GM21381 (cell line): ENCODE data around the gene TMEM8B.

ENCODE experiments used
- ATAC-seq: cut with Tn5 transposase; IDR thresholded peaks from one replicate; pipeline ENCODE4 v1.9.1; 2021; ENCODE audit warnings: mild to moderate bottlenecking, moderate library complexity; ENCODE audit not compliant: unreplicated experiment

The TMEM8B gene

DNA sequence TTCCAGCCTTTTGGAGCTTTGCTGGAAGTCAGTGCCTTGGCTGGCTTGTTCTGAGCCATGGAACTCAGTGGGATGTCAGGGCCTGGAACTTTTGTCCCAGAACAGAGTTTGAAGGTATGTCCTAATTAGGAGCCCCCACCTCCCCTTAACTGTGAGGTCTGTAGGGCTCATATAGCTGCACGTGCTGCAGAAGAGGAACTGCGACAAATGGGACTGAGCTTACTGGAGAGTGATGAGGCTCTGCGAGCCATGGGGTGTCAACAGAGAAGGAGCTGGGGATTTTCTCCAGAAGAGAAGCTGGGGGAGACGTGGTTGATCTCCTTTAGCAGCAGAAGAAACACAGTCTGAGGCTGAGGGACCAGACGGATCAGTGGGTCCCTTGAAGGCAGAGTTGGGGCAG is 10.9 kb downstream of the TMEM8B start:
- no peak for ATAC-seq

DNA sequence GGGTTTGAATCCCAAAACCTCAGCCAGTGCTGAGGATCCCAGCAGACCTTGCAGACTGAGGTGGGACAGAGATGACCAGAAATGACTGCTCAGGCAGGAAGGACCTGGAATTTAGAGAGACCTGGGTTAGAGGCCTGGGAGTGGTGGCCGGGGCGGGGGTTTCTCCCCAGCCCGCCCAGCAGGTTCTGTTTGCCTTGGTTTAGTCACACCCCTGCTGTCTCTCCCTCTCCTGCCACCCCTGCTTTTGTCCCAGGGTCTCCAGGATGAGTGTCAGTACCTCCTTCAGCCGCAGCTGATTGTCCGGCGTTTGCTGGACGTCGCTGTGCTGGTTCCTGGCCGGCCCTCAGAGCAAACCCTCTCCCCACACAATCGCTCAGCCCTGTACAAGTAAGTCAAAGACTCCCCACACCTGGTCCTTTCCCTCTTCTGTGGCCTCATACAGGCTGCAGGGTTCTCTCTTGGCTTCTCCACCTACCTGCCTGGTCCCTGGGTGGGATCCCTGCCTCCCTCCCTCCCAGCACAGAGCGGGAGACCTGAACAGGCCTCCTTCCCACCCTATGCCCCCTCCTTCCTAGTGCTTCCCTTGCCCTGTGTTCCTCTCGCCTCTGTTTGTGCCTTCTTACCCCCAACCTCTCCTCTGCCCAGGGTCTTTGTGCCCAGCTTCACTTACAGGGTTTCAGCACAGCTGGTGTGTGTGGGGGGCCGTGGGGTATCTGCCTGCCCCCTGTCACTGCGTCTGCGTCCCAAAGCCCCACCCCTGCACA is 12.0 kb downstream of the TMEM8B start:
- ATAC-seq, result no peak

DNA sequence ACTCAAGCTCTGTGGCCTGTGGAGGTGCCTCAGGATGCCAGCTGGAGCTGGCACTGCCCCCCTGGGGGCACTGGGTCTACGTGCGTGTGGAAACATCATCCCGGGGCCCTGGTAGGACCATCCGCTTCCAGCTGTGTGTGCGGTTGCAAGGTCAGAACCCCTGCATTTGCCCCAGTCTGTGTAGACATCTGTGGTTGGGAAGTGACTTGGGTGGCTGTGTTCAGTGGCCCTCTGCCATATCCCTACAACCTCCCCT is 12.5 kb downstream of the TMEM8B start:
- no peak for ATAC-seq

DNA sequence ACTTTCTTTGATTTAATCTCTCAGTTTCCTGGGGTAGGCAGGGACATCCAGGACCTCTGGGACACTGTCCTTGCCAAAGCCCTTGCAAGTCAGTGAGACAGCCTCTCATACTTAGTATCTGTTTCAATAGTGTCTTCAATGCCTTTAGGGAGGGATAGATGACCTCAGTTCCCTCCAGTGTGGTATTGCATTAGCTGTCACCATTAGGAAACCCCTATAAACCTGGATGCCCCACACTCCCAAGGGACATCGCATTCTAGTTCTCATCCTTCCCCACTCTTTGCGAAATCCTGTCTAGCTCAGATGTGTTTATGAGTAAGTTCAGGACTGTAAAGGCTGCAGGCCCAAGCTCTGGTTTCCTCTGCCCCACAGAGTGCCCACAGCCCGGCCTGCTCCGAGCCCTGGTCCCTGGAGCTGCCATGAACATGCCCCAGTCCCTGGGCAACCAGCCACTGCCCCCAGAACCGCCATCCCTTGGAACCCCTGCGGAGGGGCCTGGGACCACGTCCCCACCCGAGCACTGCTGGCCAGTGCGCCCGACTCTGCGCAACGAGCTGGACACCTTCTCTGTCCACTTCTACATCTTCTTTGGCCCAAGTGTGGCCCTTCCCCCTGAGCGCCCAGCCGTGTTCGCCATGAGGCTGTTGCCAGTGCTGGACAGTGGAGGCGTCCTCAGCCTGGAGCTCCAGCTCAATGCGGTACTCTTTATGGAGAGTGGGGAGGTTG is 13.2 kb downstream of the TMEM8B start:
- ATAC-seq, result no peak

DNA sequence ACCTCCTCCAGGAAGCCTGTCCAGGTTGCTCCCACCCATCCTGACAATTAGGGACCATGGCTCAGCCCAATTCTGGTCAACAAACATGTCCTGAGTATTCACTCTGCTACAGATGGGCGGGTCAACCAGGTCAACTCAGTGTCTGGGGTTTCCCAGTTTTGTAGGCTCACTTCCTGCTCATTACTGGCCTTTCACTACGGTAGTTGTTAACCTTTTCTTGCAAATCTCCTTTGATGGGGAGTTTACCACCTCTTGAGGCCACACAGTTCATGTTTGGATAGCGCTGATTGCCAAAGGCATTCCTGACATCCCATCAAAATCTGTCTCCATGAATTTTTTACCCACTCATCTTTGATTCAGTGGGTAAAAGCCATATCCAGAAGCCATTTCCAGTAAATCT is 13.8 kb downstream of the TMEM8B start:
- ATAC-seq, result no peak

DNA sequence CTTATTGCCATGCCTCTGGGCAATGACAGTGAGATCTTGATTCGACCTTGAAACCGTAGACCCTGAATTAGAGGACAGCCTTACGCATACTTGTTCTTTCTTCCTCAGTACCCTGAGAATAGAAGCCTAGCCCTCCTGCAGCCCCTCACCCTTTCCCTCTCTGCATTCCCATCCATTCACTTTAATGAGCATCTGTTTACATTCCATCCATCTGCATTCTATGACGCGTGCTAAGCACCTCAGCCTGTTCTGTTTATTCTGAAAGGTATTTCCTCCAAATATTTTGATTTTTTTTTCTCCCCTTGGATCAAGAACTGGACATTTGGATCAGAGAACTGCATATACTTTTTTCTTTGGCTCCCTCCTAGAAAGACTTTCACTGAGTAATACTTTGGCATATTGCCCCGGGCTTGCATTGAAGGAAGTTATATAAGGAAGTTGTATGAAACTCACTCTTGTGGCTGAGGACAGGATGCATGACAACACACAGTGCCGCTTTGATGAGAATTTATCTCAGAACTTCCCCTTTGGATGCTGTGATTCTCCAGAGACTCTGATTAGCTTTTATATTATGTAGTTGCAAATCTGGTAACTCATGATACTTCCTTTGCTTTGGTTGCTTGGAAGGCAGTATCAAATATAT is 15.7 kb downstream of the TMEM8B start:
- no peak for ATAC-seq

DNA sequence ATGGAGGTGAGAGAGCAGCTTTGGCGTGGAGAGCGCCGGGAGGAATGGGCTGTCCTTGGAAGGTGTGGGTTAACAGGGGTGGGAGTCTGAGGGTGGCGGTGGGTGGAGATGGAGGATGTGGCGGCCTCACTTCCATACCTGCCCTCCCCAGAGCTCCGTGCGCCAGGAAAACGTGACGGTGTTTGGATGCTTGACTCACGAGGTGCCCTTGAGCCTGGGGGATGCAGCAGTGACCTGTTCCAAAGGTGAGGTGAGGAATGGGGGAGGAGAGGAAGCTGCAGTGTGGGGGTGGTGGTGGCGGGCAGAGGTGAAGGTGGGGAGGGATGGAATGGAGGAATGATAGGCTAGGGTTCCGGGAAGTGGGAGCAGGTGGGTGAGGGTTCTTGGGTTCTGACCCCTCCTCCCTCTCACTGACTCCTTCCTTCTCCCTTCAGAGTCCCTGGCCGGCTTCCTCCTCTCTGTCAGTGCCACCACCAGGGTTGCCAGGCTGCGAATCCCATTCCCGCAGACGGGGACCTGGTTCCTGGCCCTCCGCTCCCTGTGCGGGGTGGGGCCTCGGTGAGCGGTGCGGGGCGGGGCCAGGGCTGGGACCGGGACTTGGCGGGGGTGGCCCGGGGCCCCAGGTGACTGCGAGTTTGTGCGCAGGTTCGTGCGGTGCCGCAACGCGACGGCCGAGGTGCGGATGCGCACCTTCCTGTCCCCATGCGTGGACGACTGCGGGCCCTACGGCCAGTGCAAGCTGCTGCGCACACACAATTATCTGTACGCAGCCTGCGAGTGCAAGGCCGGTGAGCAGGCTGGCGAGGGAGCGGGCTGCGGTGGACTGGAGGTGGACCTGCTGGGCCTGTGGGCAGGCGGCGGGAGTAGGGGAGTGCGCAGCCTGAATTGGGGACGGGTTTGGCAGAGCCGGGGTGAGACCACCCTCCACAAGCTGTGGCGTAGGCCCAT is 17.1 kb downstream of the TMEM8B start:
- ATAC-seq, result no peak

DNA sequence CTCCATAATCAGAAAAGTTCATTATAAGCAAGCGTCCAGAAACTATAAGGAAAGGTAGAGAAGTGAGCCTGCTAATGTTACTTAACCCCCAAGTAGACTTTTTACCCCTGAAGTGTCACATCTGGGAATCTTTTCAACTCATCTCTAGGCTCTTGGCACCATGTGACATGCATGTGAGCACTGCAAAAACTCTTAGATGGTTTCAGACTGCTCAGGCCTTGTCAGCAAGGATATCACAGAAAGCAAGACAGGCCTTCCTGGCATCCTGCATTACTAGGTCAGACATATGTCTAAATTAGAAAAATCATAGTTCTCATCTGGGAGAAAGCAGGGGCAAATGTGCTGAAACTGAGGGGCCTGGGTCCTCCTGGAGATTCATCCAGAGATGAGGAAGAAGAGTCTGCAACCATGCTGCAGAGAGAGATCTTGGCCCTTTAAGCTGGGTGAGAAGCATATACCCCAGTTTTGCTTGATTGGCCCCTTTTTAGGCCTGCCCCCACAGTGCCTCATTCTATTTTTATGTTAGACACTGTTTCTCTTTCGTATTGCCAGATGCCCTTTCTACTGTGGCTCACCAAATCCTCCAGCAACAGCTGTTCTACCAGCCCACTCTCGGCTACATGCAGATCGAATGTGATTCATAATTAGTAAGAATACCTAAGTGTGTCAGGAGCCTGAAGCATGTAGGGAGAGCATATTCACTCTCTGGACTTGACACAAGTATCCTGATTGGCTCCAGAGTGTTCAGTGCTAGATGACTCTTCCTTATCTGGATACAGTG is 19.0 kb downstream of the TMEM8B start:
- ATAC-seq, result peak; percentile 91

DNA sequence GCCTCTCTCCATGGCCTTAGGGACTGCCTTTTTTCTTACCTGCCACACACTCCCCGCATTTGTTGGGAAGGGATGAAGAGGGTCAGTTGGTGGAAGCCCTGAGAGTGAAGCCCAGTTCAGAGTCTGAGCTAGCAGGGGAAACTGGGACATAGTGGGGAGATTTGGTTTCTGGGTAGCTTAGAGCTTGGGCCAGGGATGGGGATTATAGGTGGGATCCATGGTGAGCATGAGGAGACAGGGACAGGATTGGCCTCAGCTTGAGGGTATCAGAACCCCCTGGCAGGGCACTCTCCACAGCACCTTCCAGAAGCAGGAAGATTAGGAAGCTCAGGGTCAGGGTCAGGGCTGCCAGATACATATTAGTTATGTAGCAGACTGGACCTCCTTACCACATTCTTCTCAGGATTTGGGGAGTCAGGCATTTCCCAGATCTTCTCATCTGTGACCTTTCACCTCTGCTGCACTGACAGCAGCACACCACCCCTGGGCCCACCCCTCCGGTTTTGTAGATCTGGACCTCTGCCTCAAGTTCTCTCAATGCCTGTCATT is 23.3 kb downstream of the TMEM8B start:
- ATAC-seq, result no peak

DNA sequence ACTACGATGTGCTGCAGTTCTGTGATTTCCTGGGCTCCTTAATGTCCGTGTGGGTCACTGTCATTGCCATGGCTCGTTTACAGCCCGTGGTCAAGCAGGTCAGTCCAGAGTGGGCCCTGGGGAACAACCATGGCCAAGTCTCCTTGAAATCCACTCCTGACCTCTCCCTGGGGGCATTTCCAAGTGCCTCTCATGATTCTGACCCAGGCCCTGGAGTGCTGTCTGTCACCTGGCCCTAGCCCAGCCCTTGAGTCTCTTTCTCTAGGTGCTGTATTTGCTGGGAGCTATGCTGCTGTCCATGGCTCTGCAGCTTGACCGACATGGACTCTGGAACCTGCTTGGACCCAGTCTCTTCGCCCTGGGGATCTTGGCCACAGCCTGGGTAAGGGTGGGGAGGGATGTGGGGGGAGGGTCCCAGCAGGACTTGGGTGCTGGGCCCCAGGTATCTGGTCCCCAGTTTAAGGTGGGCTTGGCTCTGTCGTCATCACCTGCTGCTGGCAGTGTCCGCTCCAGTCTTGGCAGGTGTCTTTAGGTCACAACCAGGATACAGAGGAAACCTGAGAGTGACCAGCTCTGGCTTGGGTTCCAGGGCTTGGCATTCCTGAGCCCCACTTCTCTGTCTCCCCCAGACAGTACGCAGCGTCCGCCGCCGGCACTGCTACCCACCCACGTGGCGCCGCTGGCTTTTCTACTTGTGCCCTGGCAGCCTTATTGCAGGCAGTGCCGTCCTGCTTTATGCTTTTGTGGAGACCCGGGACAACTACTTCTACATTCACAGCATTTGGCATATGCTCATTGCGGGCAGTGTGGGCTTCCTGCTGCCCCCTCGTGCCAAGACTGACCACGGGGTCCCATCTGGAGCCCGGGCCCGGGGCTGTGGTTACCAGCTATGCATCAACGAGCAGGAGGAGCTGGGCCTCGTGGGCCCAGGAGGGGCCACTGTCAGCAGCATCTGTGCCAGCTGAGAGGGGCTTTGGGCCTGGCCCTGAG is 24.1 kb downstream of the TMEM8B start:
- ATAC-seq, result no peak

DNA sequence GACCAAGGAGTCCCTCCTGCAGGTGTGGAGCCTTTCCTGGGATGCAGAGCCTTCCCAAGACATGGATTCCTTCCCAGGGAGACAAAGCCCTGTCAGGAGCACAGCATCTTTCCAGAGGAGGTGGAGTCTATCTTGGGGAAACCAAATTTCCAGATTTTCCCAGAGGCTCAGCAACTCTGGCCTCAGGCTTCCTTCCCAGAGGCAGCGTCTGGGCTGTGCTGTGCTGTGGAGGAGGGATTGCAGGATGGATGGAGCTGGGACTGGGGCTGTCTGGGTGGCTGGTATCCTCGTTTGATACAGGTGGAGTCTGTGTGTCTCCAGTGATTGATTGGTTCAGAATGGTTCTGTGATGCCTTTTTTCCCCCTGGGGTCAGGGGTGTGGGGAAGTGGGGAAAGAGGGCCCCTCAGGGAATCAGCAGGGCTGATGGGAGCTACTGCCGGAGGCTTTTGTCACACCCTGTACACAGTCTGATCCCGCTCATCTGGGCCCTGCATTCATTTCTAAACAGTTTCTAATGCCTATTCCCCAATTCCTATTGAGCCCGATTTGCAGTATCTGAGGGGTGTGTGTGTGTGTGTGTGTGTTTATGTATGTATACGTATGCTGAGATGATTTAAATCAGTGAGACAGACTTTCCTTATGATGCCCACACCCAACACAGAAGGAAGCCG is 25.2 kb downstream of the TMEM8B start:
- ATAC-seq, result no peak

DNA sequence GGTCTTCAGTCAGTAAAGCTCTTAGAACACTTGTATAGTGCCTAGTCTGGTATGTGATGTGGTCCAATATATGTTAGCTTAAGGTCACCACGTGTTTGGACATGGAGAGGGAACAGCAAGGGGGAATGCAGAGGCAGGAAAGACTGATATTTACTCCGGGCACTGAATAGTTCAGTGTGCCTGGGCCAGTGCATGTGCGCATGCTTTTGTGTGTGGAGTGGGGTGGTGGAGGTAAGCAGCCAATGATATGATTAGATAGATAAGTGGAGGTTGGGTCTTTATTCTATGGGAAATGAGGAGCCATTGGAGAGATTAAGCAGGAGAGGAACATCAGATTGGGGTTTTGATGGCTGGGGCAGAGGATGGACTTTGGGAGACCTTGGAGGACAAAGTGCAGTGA is 27.2 kb downstream of the TMEM8B start:
- no peak for ATAC-seq

DNA sequence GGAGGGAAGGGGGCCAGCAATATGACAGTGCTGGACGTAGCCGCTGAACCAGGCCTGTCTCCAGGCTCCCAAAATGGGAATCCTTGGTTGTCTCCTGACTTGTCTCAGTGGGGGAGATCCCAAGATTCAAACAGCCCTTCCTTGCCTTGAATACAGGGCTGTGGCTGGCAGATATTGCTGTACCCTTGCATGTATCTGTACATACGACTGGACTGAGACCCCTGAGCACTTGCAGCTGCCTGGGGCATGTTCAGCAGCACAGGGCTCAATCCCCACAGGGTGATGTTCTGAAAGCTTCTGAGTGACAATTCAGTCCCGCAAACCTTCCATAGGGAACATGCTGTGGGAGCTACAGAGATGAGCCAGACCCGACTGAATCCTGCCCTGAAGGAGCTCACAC is 27.9 kb downstream of the TMEM8B start:
- no peak for ATAC-seq

DNA sequence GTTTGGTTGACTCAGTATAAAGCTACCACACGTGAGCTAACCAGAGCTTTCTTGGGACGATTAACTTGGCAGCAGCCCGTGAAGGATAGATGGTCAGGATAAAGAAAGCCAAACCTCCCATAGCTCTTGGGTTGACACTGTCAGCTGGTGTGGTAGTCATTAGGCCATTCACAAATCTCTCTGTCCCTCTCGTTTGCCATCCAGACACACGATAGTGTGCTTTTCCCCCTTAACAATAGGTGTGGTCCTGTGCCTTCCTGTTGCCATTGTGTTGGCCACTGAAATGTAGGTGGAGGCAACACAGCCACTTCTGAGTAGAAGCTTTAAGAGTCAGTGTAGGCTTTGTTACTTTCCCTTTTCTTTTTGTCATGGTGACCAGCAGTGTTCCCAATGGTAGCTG is 29.4 kb downstream of the TMEM8B start:
- no peak for ATAC-seq

DNA sequence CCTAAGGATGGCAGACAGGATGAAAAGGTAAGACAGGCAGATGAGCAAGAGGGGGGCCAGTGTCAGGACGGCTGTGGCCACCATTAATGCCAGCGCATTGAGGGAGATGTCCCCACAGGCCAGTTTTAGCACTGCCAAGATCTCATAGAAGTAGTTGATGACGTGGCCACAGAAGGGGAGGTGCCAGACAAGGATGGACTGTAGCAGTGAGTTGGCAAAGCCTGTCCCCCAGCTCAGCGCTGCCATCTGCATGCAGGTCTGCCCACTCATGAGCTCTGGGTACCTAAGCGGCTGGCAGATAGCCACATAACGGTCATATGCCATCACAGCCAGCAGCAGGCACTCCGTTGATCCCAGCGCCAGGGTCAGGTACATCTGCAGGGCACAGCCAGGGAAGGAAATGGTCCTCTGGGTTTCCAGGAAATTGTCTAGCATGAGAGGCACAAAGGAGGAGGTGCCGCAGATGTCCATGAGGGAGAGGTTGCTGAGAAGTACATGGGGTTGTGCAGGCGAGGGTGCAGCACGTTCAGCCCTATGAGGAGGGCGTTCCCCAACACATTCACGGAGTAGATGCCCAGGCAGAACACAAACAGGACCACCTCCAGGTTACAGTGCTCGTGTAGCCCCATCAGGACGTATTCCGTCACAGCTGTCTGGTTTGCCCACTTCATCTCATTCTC is 30.4 kb downstream of the TMEM8B start:
- ATAC-seq, result no peak

DNA sequence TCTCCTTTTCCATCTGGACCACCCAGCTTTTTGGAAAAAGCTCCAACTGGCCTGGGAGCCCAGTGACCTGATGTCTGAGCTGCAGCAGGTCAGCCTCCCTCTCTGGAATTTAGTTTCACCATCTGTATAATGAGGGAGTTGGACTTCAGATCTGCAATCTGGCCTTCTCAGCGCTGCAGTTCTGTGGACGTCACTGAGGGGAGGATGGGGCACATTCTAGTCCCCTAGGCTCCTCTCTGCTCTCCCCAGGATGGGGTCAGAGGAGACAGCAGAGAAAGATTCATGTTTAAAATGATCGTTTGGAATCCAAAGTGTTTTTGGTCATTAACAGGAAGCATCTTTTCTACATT is 30.9 kb downstream of the TMEM8B start:
- ATAC-seq, result no peak

DNA sequence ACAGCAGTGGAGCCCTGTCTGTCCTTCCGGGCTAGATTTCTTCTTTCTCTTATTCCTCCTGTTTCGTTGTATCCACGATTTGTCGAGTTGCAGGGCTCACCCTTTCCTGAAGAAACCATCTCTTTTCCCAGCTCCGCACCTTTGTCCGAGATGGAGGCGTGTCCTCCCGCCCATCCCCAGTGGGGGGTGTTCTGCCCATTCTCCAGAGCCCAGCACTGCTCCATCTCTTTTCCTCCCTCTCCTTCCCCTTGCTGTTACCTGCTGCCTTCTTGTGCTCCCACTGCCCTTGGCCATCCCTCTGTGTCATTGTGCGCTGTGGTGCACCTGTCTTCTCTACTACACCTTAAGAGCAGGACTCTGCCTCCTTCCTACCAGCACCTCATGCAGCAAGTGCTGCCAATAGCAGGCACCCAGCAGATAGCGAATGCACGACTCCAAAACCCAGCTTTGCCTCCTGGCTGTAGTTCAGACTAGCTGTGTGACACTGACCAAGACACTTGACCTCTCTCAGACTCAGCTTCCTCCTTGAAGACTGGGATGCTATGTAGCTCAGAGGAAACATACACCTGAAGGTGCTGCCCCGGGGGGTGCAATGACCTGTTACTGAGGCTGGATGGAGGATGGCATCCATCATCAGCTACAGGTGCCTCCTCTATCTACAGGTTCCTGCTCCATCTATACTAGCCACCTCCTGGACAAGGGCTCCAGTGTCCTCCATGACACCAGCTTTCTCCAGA is 32.3 kb downstream of the TMEM8B start:
- ATAC-seq, result no peak
